GM19025 (cell line): ENCODE measurements around the gene LMNB1.

ENCODE experiments used
- ATAC-seq: cut with Tn5 transposase; IDR thresholded peaks from one replicate; pipeline ENCODE4 v1.9.1; 2021; ENCODE audit warnings: mild to moderate bottlenecking, low read depth, moderate library complexity; ENCODE audit not compliant: unreplicated experiment

LMNB1 gene

GRCh38 chr5:126883564-126884245, 106.8 kb downstream of the LMNB1 start:
- ATAC-seq, result no peak

DNA sequence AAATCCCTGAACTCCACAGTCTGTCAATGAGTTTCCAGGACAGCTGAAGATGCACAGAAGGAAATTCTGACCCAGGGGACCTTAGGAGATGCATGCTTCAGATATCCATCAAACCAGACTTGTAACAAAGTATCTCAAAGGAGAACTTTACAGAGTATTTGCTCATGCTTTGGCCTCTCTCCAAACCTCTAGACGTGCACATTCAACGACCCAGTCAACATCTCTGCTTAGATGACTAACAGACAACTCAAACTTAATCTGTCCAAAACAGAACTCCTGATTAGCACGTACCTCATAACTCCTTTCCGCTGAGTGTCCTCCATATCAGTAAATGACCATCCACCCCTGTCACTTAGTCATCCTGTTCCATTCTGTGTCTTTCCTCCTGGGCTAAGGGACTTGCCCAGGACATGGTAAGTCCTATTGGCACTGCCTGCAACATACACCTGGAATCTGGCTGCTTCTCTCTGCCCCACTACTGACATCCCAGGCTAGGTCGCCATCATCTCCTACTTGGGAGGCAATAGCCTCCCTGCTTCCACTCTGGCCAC, 107.4 kb downstream of the LMNB1 start:
- ATAC-seq, result no peak
